NCI-H345 (cell line): ENCODE results near the gene FAM184B.

Experiments
- DNase-seq: peaks from one replicate; lab custom pipeline; 2025; lab: John Stamatoyannopoulos, UW

Gene FAM184B

GRCh38 chr4:17781300-17782287 is at the start of gene FAM184B:
FAM184B (minus strand) TSS chr4:17781621; CDS start chr4:17781299, 322 bp downstream.
- DNase-seq, result peak; percentile 29

DNA sequence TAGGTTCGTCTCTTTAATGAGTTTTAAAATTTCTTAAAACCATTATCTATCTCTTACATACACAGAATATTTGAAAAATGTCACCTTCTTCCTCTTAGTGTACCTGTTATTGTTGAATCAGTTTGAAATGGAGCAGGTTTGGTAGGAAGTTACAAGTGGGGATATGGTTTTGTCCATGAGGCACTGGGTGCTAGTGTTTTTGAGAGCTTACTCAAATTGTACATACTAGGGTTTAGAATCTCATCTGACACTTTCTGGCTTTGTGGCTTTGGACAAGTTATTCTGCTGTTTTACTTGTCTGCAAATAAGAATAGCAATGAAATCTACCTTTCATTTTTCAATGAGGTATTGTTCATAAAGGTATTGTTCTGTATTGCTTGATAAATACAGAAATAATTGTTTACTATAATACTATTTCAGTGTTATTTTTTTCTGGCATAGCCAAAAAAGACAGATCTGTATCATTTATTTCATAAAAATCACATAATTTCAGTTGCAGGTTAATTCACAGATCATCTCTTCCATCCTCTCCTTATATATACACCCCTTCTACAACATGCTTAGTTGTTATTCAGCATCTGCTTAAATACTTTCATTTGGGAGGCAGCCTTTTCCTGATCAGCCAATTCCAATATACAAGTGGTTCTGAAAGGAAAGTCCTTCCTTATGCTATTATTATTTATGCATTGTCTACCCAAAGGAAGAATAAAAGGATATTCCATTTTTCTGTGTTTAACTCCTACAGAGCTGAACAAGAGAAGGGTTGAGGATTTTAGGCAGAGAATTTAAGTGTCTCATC is 42.6 kb upstream of the FAM184B start:
- DNase-seq, result no peak

DNA sequence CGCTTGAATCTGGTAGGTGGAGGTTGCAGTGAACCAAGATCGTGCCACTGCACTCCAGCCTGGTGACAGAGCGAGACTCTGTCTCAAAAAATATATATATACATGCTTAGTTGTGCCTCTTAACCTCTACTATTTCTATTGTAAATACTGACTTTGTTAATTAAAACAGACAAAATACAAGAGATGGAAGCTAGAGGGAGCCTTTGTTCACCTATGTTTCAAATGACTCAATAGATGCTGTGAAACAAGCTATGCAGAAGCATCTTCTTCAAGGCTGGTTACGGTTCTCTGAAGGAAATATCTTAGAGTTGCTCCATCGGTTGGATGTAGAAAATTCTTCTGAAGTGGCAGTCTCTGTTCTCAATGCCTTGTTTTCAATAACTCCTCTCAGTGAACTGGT is 35.6 kb upstream of the FAM184B start:
- DNase-seq, result peak; percentile 5

DNA sequence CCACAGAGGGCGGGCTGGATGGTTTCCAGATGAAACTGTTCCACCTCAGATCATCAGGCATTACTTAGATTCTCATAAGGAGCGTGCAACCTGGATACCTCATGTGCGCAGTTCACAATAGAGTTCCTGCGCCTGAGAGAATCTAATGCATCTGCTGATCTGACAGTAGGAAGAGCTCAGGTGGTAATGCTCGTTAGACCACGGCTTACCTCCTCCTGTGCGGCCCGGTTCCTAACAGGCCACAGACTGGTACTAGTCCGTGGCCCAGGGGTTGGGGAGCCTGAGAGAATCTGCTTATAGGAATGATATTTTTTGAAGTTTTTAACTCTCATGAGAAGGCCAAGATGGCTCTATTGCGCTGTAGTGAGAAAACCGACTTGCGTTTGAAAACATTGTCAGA is 34.7 kb upstream of the FAM184B start:
- no peak for DNase-seq

- DNase-seq, result no peak
Observed at GRCh38 chr4:17814140-17814539, 32.7 kb upstream of the FAM184B start.

- DNase-seq, result no peak
Observed at GRCh38 chr4:17812801-17813200, 31.4 kb upstream of the FAM184B start.

DNA sequence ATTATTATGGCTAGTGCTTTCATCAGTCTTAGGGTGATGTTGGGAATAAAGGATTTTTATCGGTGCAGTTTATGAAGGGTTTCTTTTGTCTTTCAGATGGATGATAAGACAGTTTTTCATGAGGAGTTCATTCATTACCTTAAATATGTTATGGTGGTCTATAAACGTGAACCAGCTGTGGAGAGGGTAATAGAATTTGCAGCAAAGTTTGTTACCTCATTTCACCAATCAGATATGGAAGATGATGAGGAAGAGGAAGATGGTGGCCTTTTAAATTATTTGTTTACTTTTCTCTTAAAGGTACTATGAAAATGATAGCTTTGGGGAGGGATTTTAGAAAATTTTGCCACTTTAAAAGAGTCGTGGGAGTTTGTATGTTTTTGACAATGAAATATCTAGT is 30.7 kb upstream of the FAM184B start:
- no peak for DNase-seq

DNA sequence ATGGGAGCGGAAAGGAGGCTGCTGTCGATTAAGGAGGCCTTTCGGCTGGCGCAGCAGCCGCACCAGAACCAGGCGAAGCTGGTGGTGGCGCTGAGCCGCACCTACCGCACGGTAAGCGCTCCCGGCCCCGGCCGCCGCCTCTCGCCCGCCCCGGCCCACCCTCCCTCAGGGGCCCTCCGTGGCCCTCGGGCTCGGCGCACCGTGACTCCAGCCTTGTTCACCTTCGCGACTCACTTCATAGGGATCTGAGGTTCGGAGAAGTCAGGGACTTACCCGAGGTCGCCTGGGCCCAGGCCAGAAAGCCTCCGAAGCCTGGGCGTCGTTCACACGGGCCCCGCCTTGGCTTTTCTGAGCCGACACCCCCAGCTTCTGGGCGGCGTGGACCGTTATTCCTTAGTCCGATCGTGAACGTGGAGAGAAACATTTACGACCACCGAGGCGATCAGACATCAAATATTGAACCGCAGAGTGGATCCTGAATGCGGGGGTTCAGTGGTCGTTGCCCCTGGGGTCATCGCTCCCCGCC is 29.7 kb upstream of the FAM184B start:
- no peak for DNase-seq

- DNase-seq, result peak; percentile 98
Observed at GRCh38 chr4:17810260-17811077, 29.0 kb upstream of the FAM184B start, which contains the start of the genes DCAF16 and NCAPG. DCAF16 (minus strand) TSS chr4:17810757; CDS start chr4:17804141, 6,616 bp downstream. NCAPG (plus strand) TSS chr4:17810979; CDS start chr4:17811078, 99 bp downstream.

GRCh38 chr4:17809667-17810066 is 28.2 kb upstream of the FAM184B start:
- DNase-seq, result no peak

DNA sequence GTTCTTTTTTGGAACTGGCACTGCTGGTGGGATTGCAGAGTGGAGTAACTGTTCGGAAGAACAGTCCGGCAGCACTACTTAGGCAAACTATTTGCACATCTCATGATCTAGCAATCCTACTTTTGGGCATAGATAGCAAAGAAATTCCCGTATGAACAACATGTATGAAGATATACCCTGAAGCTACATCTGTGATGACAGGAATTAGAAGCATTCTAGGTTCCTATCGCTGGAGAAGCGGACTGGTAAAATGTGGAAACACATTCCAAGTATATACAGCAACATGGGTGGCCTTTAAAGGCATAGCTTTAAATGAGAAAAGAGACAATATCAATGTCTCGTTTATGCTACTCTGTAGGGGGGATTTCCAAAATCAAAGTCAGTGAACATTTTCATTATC is 26.0 kb upstream of the FAM184B start:
- DNase-seq, result no peak

DNA sequence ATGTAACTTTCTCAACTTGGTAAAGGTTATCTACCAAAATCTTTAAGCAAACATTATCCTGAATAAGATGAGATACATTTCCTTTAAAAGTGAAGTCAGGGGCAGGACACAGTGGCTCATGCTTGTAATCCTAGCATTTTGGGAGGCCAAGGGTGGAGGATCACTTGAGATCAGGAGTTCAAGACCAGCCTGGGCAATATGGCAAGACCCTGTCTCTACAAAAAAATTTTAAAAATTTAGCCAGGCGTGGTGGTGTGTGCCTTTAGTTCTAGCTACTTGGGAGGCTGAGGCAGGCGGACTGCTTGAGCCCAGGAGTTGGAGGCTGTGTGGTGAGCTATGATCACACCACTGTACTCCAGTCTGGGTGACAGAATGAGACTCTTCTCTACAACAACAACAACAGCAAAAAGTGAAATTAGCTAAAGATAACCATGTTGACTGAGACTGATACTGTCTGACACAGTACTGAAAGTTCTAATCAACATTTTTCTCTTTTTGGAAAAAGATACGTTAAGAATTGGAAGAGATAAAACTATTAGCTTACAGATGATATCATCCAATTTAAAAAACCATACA is 24.2 kb upstream of the FAM184B start:
- no peak for DNase-seq

DNA sequence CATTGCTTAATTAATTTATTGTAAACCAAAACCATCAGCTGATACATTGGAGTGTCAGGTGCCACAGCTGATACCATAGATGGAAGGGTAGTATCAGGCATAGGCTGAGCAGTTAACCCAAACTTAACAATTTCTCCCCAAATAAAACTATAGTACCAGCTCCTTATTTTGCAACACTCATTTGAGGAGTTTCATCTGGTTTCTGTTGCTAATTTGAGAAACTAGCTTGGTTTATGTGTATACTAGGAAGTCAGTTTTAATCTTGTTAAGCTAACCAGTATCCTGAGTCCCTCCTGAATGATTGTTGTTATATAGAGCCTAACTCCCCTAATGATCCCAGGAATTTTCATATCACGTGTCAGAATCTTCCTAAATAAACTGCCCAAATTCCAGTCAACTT is 16.4 kb upstream of the FAM184B start:
- no peak for DNase-seq

DNA sequence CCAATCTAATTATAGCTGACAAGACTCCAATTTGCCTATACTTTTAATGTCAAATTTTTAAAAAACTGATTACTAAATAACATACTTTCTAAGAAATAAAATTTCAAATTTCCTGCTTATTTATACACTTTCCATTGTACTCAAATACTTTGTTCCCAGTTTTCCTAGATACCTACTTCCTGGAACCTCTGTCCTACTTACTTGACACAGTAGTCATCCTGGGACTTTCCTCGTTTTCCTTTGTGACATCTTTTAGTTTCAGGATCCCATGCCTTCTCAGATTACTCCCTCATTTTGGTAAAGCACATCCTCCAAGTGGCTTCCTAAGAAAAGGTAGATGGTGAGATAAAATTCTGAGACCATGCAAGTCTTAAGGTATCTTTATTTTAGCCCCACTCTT is 13.3 kb upstream of the FAM184B start:
- no peak for DNase-seq

DNA sequence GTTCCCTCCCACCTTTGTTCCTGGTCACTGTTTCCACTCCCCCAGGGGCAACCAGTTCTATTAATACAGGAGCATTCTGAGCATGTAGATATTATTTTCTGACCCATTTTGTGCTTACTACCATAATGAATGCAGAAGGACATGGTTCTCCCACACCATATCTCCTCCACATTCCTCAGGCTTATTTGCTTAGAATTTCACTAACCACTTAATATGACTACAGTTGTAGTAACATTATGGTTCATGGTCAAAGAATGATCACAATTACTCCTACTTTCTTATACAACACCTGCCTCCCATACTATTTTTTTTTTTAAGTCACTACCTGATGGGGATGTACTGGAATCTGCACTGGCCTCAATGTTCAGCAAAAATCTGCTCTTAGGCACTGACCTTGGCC is 7.5 kb upstream of the FAM184B start:
- DNase-seq, result no peak

- no peak for DNase-seq
Observed at GRCh38 chr4:17787315-17787714, 5.9 kb upstream of the FAM184B start.

- DNase-seq, result no peak
Observed at GRCh38 chr4:17786567-17786966, 5.1 kb upstream of the FAM184B start.

GRCh38 chr4:17785858-17786257 is 4.4 kb upstream of the FAM184B start:
- no peak for DNase-seq

GRCh38 chr4:17780501-17781299 is 721 bp downstream of the FAM184B start:
- peak; percentile 69 for DNase-seq

- no peak for DNase-seq
Observed at GRCh38 chr4:17778431-17778830, 3.0 kb downstream of the FAM184B start.
